Prostate gland (tissue), 2 donors: Measurements from ENCODE around the gene GNRH2. TPM values are rescaled to one million over a fixed set of nuclear protein-coding genes. Genes with fewer than 3 reads are reported as not detected.
"Not testable (repeated sequence)": the region's sequence is repeated elsewhere in the genome, so short reads cannot be mapped to it uniquely, and the experiment has no call there.

ENCODE experiments used
- DNase-seq: peaks from one replicate; pipeline ENCODE4 v3.0.0-alpha.2; 2019; ENCODE audit warnings: low spot score
- H3K27ac ChIP-seq, 2 donors: fragments of 200-600 bp; sonication (generic); 2 replicates each; pipeline ENCODE4 v1.5.1; 2017 to 2019
- H3K27me3 ChIP-seq: fragments of 200-600 bp; sonication (generic); replicated peaks from 2 replicates; pipeline ENCODE4 v1.5.1; 2019; ENCODE audit not compliant: insufficient read depth
- H3K36me3 ChIP-seq, 2 donors: fragments of 200-600 bp; sonication (generic); 1 replicate in 1 of 2; 2 replicates in 1 of 2; pipeline versions ENCODE4 v1.5.1 to v1.8.1; 2017 to 2019
- H3K4me1 ChIP-seq: fragments of 200-600 bp; sonication (generic); replicated peaks from 2 replicates; pipeline ENCODE4 v1.5.1; 2019
- H3K4me3 ChIP-seq, 2 donors: fragments of 200-600 bp; sonication (generic); 2 replicates each; pipeline ENCODE4 v1.5.1; 2017 to 2019
- H3K9me3 ChIP-seq: fragments of 200-600 bp; sonication (generic); 2 replicates; pipeline ENCODE4 v1.5.1; 2017
- POLR2A ChIP-seq: fragments of 450-650 bp; IDR thresholded peaks from one replicate; pipeline ENCODE4 v1.6.1; 2016; ENCODE audit warnings: antibody characterized with exemption, mild to moderate bottlenecking
- POLR2AphosphoS5 ChIP-seq: sonication (generic); formaldehyde crosslinking; IDR thresholded peaks from one replicate; pipeline ENCODE4 v1.6.1; 2017; ENCODE audit warnings: antibody characterized with exemption
- WGBS: methylation state at CpG from one replicate; pipeline ENCODE4 v1.1.5; 2018; 5-methylcytosine and 5-hydroxymethylcytosine counted together
- intact Hi-C: fragments of 100-400 bp; cut with DNase I; formaldehyde crosslinking; loops from one replicate; pipeline ENCODE4 v1.14.2; 2022
- total RNA-seq, 2 donors: library from RNA; depleted of rRNA; stranded (reverse); fragments of >200 nt; gene quantifications; one replicate each; pipeline ENCODE4 v1.1.0, GENCODE V29; 2016
- TF ChIP-seq, protein P1 (sequence below), 4 experiments: fragments of 200-600 bp in 2 of 4; fragments of 450-650 bp in 2 of 4; sonication (generic) in 2 of 4; IDR thresholded peaks; 1 replicate in 3 of 4; 2 replicates in 1 of 4; pipeline ENCODE4 v1.5.1; 2016 to 2019; ENCODE audit warnings: antibody characterized with exemption in 4 of 4, mild to moderate bottlenecking in 2 of 4, moderate library complexity in 2 of 4

The GNRH2 gene
- total RNA-seq, 2 donors from 2014 or later: not detected

DNA sequence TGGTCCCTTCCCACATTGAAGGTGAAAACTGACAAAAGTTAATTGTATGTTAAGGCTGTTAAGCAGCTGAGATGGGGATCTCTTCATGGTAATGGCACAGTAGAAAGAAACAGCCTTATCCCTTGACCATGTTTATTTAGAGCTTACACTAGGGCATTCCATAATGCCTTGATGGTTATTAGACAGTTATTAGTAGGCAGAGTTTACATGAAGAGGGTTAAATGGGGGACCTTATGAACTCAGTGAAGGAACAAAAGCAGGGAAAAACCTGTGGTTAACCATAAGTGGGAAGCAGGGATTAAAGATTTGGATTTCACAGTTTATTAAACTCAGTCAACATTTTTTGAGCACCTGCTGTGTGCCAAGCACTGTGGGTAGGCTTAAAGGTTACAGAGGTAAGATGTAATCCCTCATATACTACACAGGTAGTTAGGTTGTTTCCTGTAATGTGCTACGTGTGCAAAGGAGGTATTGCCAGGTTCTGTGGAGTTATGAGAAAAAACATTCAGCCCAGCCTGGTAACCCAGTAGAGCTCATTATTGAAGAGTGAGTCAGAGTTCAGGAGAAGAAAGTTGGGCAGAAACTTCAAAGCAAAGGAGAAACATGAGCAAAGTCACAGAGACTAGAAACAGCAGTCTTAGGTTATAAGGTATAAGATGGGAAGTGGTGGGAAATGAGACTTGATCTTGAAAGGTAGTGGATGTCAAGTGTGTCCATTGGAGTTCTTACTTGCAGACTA, 32.3 kb upstream of the GNRH2 start:
- WGBS: 52% methylated on average over 1 of the region's 1 CpG
- no peak for TF ChIP-seq POLR2A
- TF ChIP-seq POLR2AphosphoS5: no peak
- TF ChIP-seq, protein P1, sequence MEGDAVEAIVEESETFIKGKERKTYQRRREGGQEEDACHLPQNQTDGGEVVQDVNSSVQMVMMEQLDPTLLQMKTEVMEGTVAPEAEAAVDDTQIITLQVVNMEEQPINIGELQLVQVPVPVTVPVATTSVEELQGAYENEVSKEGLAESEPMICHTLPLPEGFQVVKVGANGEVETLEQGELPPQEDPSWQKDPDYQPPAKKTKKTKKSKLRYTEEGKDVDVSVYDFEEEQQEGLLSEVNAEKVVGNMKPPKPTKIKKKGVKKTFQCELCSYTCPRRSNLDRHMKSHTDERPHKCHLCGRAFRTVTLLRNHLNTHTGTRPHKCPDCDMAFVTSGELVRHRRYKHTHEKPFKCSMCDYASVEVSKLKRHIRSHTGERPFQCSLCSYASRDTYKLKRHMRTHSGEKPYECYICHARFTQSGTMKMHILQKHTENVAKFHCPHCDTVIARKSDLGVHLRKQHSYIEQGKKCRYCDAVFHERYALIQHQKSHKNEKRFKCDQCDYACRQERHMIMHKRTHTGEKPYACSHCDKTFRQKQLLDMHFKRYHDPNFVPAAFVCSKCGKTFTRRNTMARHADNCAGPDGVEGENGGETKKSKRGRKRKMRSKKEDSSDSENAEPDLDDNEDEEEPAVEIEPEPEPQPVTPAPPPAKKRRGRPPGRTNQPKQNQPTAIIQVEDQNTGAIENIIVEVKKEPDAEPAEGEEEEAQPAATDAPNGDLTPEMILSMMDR (IDR thresholded peaks at IDR 0.05): no peak
- Histone ChIP-seq H3K36me3 (no peaks in the 10 kb centered on the region), H3K9me3 (no peaks in the 10 kb centered on the region), H3K4me1 (no peaks in the 10 kb centered on the region), H3K27ac (no peak overlapping the region), H3K27me3 (no peaks in the 10 kb centered on the region), H3K4me3 (no peak overlapping the region)
- no peak for DNase-seq
- intact Hi-C loops: no loop called here

DNA sequence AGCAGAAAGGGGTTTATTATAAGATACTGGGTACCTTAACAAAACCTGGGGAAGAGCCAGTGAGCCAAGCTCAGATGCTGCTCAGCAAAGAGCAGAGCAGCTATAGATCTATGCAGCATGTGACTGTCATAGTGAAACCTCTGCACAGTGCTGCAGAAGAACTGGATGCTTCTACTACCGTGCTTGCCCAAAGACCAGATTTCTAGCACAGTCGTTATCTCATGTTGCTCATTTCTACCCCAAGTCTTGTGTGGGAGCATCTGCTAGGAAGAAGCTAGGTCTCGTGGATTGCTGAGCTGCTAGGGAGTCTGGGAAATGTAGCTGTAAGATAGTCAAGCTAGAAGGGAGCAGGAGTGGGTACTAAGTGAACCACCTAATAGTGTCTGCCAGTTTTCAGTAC, 31.7 kb upstream of the GNRH2 start:
- no peaks in the 10 kb centered on the region for H3K36me3 ChIP-seq

DNA sequence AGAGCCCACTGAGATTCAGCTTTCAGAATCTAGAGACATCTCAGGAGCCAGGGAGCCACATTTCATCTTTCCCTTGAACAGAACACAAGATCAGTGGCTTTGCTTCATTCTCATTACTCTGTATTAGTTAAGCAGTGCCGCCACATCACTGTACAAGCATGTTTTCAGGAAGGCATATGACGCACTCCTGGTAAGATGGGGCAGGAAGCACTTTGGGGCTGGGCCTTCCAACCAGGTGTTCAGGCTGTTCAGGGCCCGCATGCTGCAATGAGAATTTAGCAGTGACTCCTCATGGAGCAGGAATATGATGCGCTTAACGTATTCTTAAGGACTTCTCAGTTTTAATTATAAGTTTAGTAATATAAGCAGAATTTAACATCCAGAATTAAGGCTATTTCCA, 29.7 kb upstream of the GNRH2 start:
- Histone ChIP-seq H3K9me3 (no peaks in the 10 kb centered on the region), H3K4me3 (no peak overlapping the region), H3K27ac (no peak overlapping the region), H3K4me1 (no peaks in the 10 kb centered on the region), H3K27me3 (no peaks in the 10 kb centered on the region), H3K36me3 (no peaks in the 10 kb centered on the region)
- TF ChIP-seq, protein P1 (IDR thresholded peaks at IDR 0.05): no peak
- DNase-seq: no peak
- over 99% methylated on average over 5 of the region's 5 CpGs for WGBS
- intact Hi-C loops: no loop called here

More for the DNA sequence above, 31.7 kb upstream of the GNRH2 start:
- Histone ChIP-seq H3K27me3 (no peaks in the 10 kb centered on the region), H3K4me3 (no peak overlapping the region), H3K4me1 (no peaks in the 10 kb centered on the region), H3K27ac (no peak overlapping the region), H3K9me3 (no peaks in the 10 kb centered on the region)
- no peak for TF ChIP-seq POLR2A
- TF ChIP-seq, protein P1 (IDR thresholded peaks at IDR 0.05): no peak
- TF ChIP-seq POLR2AphosphoS5: no peak
- no peak for DNase-seq
- 90% methylated on average over 3 of the region's 3 CpGs for WGBS
- intact Hi-C loops: no loop called here

DNA sequence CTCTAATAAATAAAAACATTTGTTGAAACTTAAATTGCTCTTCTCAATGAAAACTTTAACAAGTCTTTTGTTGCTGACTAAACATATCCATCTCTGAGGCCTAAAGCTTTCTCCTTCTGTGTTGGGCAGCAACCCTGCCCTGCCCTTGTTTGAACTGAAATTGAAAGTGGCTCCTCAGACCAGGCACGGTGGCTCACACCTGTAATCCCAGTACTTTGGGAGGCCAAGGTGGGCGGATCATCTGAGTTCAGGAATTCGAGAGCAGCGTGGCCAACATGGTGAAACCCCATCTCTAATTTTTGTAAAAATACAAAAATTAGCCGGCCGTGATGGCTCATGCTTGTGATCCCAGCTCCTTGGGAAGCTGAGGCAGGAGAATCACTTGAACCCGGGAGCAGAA, 29.2 kb upstream of the GNRH2 start:
- H3K36me3 ChIP-seq: no peaks in the 10 kb centered on the region
- intact Hi-C loops: no loop called here
- no peaks in the 10 kb centered on the region for H3K27me3 ChIP-seq
- no peak overlapping the region for H3K4me3 ChIP-seq
- no peak overlapping the region for H3K27ac ChIP-seq
- TF ChIP-seq, protein P1 (IDR thresholded peaks at IDR 0.05): no peak
- TF ChIP-seq POLR2A (no peak), POLR2AphosphoS5 (no peak)
- no peaks in the 10 kb centered on the region for H3K9me3 ChIP-seq
- no peaks in the 10 kb centered on the region for H3K4me1 ChIP-seq
- DNase-seq: no peak
- WGBS: 94% methylated on average over 7 of the region's 7 CpGs

DNA sequence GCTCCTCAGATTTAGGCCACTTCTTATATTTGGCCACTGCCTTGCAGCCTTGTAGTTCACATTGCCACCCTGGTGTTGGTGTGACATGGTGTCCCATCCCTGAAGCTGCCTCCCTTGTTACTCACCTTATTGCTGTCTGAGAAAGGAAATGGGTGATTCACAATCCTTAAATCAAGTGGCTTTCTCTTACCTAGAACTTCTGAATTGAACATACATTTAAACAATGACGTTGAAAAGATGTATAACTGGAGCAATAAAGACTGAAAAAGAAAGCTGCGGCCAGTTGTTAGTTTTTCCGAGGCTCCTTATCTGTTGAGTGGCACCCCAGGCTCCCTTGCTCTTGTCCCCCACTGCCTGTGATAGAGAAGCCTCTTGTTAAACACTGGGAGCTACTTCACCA, 28.8 kb upstream of the GNRH2 start:
- Histone ChIP-seq H3K4me3 (no peak overlapping the region), H3K27ac (no peak overlapping the region), H3K27me3 (no peaks in the 10 kb centered on the region), H3K9me3 (no peaks in the 10 kb centered on the region), H3K36me3 (no peaks in the 10 kb centered on the region), H3K4me1 (no peaks in the 10 kb centered on the region)
- intact Hi-C loops: no loop called here
- 94% methylated on average over 3 of the region's 3 CpGs for WGBS
- DNase-seq: no peak
- TF ChIP-seq, protein P1 (IDR thresholded peaks at IDR 0.05): no peak
- TF ChIP-seq POLR2AphosphoS5 (no peak), POLR2A (no peak)

DNA sequence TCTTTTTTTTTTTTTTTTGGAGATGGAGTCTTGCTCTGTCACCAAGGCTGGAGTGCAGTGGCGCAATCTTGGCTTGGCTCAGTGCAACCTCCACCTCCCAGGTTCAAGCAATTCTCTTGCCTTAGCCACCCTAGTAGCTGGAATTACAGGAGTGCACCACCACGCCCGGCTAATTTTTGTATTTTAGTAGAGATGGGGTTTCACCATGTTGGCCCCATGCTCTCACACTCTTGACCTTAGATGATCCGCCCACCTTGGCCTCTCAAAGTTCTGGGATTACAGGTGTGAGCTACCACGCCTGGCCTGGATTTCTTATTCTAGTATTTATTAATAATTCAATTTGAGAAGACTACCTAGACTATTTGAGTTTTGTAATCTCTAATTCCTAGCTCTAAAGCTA, 28.1 kb upstream of the GNRH2 start:
- H3K36me3 ChIP-seq, H3K27me3 ChIP-seq, DNase-seq, H3K4me1 ChIP-seq, H3K9me3 ChIP-seq, H3K4me3 ChIP-seq, H3K27ac ChIP-seq, intact Hi-C loops: not testable (repeated sequence)
- 96% methylated on average over 5 of the region's 5 CpGs for WGBS
